Osteocyte (in vitro differentiated cells): Measurements from ENCODE around the gene CFTR. TPM values are rescaled to one million over a fixed set of nuclear protein-coding genes. Genes with fewer than 3 reads are reported as not detected.

Experiments
- DNase-seq: peaks from one replicate; pipeline ENCODE4 v3.0.0; 2021; ENCODE audit warnings: mixed read lengths; ENCODE audit not compliant: unreplicated experiment; ENCODE audit errors: extremely low spot score
- H3K27ac Mint-ChIP-seq: one replicate; pipeline ENCODE4 v1.8.0; 2021; ENCODE audit warnings: mild to moderate bottlenecking, mixed read lengths; ENCODE audit not compliant: unreplicated experiment
- H3K27me3 Mint-ChIP-seq: one replicate; pipeline ENCODE4 v1.8.0; 2021; ENCODE audit warnings: mixed read lengths; ENCODE audit not compliant: unreplicated experiment
- H3K36me3 Mint-ChIP-seq: one replicate; pipeline ENCODE4 v1.8.0; 2021; ENCODE audit warnings: mixed read lengths; ENCODE audit not compliant: unreplicated experiment
- H3K4me1 Mint-ChIP-seq: one replicate; pipeline ENCODE4 v1.8.0; 2021; ENCODE audit warnings: mixed read lengths; ENCODE audit not compliant: unreplicated experiment
- H3K4me3 Mint-ChIP-seq: one replicate; pipeline ENCODE4 v1.8.0; 2021; ENCODE audit warnings: mild to moderate bottlenecking, moderate library complexity, mixed read lengths; ENCODE audit not compliant: unreplicated experiment
- H3K9me3 Mint-ChIP-seq: one replicate; pipeline ENCODE4 v1.8.0; 2021; ENCODE audit warnings: mixed read lengths; ENCODE audit not compliant: unreplicated experiment
- CTCF ChIP-seq: fragments of 200-600 bp; sonication (generic); IDR thresholded peaks from 2 replicates; pipeline ENCODE4 v1.5.0; 2021; ENCODE audit warnings: antibody characterized with exemption, mild to moderate bottlenecking, moderate library complexity
- total RNA-seq: library from RNA; stranded (reverse); gene quantifications from 2 replicates; pipeline ENCODE4 v1.2.1, GENCODE V29; 2021

Gene CFTR
- total RNA-seq, 1 donor from 2014 or later = not detected

GRCh38 chr7:117645481-117646165 is 165.8 kb downstream of the CFTR start:
- H3K27me3 Mint-ChIP-seq = no peaks in the 10 kb centered on the region

GRCh38 chr7:117648203-117648866 is 168.5 kb downstream of the CFTR start:
- no peak overlapping the region for H3K4me3 Mint-ChIP-seq
- H3K4me1 Mint-ChIP-seq = peaks cover 4% of the 10 kb centered on the region
- no peak for DNase-seq
- no peaks in the 10 kb centered on the region for H3K36me3 Mint-ChIP-seq
- H3K27me3 Mint-ChIP-seq = no peaks in the 10 kb centered on the region
- no peak overlapping the region for H3K27ac Mint-ChIP-seq
- H3K9me3 Mint-ChIP-seq = no peaks in the 10 kb centered on the region
- TF ChIP-seq CTCF = no peak

More at GRCh38 chr7:117645481-117646165, 165.8 kb downstream of the CFTR start:
- no peaks in the 10 kb centered on the region for H3K36me3 Mint-ChIP-seq
- H3K4me3 Mint-ChIP-seq = no peak overlapping the region
- no peak for DNase-seq
- H3K4me1 Mint-ChIP-seq = no peaks in the 10 kb centered on the region
- no peak for TF ChIP-seq CTCF
- no peak overlapping the region for H3K27ac Mint-ChIP-seq
- no peaks in the 10 kb centered on the region for H3K9me3 Mint-ChIP-seq

- no peak for TF ChIP-seq CTCF
- Mint-ChIP-seq H3K36me3 (no peaks in the 10 kb centered on the region), H3K9me3 (no peaks in the 10 kb centered on the region), H3K27me3 (no peaks in the 10 kb centered on the region), H3K27ac (no peak overlapping the region), H3K4me1 (peaks cover 4% of the 10 kb centered on the region), H3K4me3 (no peak overlapping the region)
- DNase-seq = no peak
Observed at GRCh38 chr7:117652943-117653680, 173.3 kb downstream of the CFTR start.

- Mint-ChIP-seq H3K36me3 (no peaks in the 10 kb centered on the region), H3K4me1 (peaks cover 8% of the 10 kb centered on the region), H3K27ac (no peak overlapping the region), H3K9me3 (no peaks in the 10 kb centered on the region), H3K27me3 (no peaks in the 10 kb centered on the region), H3K4me3 (no peak overlapping the region)
- TF ChIP-seq CTCF = no peak
- no peak for DNase-seq
Observed at GRCh38 chr7:117654780-117655179, 175.0 kb downstream of the CFTR start.

GRCh38 chr7:117656806-117657205 is 177.0 kb downstream of the CFTR start:
- H3K27me3 Mint-ChIP-seq = no peaks in the 10 kb centered on the region
- no peak for TF ChIP-seq CTCF
- no peaks in the 10 kb centered on the region for H3K36me3 Mint-ChIP-seq
- H3K9me3 Mint-ChIP-seq = no peaks in the 10 kb centered on the region
- H3K4me3 Mint-ChIP-seq = no peak overlapping the region
- H3K27ac Mint-ChIP-seq = no peak overlapping the region
- DNase-seq = no peak
- H3K4me1 Mint-ChIP-seq = peaks cover 7% of the 10 kb centered on the region
